Activated effector memory CD4-positive, alpha-beta T cell treated with Interleukin-2 at 50 U/mL for 16 hours (primary cell): Measurements from ENCODE around the gene PPIL4.
"Not testable (repeated sequence)": the region's sequence is repeated elsewhere in the genome, so short reads cannot be mapped to it uniquely, and the experiment has no call there.

Experiments used
- DNase-seq: peaks from one replicate; pipeline ENCODE4 v3.0.0-alpha.2; 2020

Gene PPIL4

GRCh38 chr6:149483334-149483725 is 62.5 kb downstream of the PPIL4 start:
- DNase-seq, result no peak

DNA sequence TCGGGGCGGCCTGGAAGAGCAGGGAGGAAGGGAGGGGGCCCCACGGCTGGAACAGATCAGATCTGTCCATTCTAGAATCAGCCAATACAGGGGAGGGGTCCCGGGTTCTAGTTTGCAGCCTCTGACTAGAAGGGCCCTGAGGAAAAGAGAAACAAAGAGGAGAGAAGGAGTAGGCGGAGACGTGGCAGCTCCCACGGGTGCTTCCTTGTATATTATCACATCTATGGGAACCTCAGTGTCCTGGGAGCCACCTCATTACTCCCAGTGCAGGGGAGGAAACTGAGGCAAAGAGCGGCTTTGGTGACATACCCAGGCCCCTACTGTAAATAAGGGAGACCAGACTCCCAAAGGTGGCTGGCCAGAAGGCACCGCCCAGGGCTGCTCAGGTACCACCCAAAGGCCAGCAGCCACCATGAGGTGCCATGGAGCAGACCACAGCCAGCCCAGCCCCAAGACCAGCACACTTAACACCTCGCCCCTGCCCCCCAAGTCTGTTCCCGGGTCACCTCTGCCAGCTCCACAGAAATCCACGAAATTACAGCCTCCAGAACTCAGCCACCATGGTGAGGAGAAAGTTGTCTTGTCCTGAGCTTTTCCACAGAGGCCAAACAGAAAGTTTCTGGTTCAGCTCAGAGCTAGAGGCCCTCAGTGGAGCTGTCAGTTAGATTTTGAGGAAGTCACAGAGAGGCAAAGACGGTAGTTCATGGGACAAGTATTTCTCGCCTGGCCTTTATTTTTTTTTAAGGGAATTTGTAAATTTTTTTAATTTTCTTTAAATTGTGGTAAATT is 63.1 kb downstream of the PPIL4 start:
- no peak for DNase-seq

DNA sequence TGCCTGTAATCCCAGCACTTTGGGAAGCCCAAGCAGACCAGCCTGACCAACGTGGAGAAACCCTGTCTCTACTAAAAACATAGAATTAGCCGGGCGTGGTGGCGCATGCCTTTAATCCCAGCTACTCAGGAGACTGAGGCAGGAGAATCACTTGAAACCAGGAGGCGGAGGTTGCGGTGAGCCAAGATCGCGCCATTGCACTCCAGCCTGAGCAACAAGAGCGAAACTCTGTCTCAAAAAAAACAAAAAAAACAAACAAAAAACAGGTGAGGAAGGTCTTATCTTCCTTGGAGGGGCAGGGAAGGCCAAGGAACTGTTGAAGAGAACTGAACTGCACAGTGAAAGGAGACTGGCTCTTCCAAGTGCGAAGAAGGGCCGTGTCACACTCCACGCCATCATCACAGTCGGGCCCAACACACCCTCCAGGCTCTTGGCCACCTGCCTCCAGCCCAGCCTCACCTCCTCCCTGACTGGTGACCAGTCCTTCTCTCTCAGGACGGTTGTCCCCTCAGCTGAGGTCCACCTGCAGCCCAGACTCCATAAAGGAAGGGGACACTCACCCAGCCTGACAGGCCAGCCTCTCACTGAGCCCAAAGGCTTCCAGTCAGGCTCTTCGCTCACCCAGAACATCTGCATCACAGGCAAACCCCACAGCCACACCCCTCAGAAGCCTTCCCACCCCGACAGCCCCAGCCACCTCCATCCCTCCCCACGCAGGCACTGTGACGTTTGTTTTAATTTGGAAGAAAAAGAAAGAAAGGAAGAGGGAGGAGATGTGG is 65.2 kb downstream of the PPIL4 start:
- no peak for DNase-seq

DNA sequence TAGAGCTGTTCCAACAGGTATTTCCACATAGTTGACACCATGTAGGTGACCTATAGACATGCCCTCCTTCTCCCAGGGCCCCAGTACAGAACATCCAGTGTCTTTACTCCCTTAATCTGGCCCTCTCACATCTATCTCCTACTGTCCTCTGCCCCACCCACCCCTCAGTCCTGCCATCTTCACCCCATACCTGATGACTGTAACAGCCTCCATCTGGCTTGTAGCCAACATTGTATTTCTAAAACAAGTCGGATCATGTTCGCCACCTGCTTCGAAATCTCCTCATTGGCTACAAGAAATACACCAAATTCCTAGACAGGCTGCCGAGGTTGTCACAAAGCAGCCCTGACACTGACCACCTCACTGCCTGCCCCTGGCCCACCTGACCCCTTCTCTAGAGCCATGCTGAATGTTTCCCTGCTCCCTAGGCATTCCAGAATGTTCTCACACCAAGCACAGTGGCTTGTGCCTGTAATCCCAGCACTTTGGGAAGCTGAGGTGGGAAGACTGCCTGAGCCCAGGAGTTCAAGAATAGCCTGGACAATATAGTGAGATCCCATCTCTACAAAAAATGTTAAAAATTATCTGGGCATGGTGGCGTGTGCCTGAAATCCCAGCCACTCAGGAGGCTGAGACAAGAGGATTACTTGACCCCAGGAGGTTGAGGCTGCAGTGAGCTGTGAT is 67.1 kb downstream of the PPIL4 start:
- no peak for DNase-seq

DNA sequence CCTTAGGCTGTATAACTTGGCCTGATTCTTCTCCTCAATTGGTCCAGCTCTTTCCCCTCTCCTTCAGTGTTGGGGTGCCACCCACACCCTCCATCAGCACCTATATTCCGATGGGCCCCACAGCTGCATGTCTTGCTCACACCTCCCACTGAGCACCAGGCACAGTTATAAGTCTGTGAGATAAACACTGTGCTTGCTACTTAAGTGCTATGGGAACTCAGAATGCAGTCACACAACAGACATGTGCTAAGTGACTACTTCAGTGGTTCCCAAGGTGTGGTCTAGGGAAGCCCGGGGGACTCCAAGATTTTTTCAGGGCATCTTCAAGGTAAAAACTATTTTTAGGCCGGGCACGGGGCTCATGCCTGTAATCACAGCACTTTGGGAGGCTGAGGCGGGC is 68.3 kb downstream of the PPIL4 start:
- DNase-seq, result no peak

DNA sequence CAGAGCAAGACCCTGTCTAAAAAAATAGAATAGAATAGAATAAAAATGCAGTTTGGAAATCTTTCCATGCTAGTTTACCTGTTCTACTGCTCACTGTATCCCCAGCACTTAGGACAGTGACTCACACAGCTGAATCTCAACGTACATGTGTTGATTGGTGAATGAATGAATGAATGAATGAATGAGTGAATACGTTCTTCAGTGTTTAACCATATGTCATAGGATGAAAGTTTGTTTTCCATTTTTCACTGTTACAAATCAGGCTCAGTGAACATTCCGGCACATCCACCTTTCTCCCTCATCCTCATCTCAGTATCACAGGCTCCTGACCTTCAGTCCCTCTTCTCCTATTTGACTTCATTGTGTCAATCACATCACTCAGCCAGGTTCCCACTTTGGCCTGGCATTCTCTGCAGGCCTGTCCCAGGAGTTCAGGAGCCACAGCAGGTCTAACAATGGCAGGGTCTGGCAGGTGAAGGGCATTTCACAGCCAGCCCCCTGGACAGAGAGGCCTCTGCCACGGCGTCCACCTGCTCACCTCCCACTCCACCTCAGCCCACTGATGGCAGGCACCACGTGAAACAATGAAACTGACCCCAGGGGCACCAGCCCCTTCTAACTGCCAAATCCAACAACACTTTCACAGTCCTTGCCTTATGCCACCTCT is 68.9 kb downstream of the PPIL4 start:
- no peak for DNase-seq

DNA sequence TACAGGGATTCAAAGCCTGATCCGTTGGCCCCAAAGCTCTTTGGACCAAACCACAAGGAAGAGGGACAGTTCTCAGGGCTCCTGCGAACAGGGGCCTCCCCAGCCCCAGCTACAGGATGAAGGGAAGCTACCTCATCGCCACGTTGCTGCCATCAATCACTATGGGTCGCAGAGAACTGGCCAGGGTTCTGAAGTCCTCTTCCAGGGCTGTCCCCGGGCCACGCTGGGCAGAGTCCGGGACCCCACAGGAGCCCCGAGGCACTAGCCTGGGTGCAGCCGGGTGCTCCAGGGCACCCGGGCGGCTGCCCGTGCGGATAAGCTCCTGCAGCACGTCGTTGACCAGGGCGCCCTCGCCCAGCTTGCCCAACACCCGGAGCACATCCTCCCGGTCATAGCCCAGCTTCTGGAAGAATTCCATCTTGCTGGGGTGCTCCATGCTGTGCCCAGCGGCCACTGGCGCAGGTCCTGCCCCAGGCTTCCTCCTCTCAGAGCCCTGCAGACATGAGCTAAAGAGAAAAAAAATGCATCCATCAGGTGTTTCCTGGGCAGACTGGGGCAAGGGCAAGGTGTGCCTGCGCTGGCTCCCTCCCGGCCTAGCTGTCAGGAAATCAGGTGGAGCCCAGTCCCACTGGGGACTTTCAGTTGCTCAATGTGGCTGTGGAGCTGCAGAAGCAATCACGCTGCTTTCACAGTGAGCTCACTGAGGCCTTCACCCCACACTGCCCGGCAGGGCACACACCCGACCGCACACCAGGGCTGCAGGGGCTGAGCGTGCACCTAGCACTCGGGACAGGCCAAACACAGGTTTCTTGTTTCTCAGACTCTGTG is 71.5 kb downstream of the PPIL4 start:
- no peak for DNase-seq

- no peak for DNase-seq
These were observed 72.5 kb downstream of the PPIL4 start for GRCh38 chr6:149473080-149474052.

DNA sequence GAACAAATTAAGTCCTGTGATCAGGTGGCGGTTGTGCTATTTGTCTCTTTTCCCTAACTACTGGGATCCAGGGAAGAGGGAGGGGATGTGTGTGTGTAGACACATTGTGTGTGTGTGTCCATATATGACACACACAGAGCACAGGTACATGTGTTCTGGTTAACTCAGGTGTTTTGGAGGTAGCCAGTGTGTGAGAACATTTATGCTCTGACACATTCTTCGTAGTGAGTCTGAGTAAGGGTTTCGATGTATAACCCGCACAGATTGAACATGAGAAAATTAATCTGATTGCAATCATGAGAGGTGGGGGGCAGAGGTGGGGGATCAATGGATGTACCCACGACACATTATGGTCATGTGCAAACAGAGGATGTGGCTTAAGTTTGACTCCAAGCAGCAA is 73.6 kb downstream of the PPIL4 start:
- no peak for DNase-seq

DNA sequence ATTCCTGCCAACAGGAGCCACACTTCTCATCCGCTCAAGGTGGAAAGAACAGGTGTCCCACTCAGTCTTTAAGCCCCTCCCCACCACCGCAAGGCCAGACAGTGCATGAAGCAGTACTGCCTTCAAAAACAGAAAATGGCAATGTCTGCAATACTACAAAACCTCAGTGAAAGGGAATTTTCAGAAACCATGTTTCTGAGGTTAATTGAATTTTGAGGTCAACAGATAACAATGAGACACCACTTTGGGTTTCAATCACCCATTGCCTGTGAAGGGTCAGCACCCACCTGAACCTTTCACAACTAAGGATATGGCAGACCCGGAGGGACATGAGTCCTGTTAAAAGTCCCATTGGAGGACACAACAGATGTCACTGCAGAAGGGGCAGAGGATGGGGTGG is 74.0 kb downstream of the PPIL4 start:
- no peak for DNase-seq

GRCh38 chr6:149470948-149471347 is 74.9 kb downstream of the PPIL4 start:
- no peak for DNase-seq

DNA sequence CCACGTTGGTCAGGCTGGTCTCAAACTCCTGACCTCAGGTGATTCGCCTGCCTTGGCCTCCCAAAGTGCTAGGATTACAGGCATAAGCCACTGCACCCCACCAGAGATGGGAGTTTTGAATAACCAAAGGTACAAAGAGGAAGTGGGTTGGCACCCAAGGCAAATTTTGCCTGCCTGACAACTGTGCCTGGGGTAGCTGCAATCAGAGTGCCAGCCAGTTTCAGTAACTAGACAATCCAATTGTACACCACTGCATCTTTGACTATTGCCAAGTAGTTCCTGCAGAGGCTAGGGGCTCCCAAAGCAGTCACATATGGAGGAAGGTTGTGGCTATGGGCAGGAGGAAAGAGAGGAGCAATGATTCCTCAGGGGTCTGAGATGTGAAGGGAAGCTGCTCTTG is 77.7 kb downstream of the PPIL4 start:
- DNase-seq, result no peak

DNA sequence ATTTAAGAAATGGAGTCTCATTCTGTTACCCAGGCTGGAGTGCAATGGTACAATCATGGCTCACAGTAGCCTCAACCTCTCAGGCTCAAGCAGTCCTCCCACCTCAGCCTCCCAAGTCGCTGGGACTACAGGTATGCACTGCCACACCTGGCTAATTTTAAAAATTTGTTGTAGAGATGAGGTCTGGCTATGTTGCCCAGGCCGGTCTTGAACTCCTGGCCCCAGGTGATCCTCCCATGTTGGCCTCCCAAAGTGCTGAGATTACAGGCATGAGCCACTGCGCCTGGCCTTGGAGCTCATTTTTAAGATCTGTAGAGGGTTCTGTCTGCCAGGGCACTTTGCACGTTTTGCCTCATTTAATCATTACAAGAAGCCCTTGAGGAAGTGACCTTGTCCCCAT is 78.6 kb downstream of the PPIL4 start:
- no peak for DNase-seq

- no peak for DNase-seq
These were observed 81.4 kb downstream of the PPIL4 start for GRCh38 chr6:149464411-149464810.

GRCh38 chr6:149463781-149464180 is 82.1 kb downstream of the PPIL4 start:
- no peak for DNase-seq

- not testable (repeated sequence) for DNase-seq
These were observed 83.1 kb downstream of the PPIL4 start for GRCh38 chr6:149462712-149463111.

DNA sequence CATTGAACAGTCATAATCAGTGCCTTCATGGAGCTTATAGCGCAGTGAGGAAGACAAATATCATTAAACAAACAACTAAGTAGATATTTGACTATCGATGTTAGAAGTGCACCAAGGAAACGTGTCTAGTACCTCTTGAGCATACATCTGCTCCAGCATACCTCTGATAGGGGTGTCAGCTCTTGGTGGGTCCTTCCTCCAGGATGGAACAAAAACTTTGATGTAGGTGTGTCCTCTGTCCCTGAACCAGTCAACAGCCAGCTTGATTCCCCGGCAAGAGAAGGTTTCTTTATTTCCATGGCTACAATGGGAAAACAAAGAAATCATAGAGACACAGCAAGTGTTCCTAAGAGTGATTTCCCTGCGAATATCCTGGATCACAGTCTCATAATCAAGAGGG is 84.2 kb downstream of the PPIL4 start:
- no peak for DNase-seq

GRCh38 chr6:149460249-149460648 is 85.6 kb downstream of the PPIL4 start:
- DNase-seq, result not testable (repeated sequence)

DNA sequence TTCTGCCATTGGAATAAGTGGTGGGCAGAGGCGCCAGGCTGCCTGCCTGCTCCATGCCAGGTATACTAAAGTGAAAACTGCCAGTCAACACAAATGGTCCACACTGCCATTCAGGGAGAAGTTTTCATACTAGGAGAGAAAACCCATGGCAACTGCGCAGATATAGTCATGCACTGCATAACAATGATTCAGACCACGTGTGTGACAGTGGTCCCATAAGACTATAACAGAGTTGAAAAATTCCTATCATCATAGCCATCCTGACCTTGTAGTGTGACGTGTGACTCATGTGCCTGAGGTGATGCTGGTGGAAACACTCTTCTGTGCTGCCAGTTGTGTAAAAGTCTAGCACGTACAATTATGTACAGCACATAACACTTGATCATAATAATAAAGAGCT is 86.1 kb downstream of the PPIL4 start:
- DNase-seq, result no peak

DNA sequence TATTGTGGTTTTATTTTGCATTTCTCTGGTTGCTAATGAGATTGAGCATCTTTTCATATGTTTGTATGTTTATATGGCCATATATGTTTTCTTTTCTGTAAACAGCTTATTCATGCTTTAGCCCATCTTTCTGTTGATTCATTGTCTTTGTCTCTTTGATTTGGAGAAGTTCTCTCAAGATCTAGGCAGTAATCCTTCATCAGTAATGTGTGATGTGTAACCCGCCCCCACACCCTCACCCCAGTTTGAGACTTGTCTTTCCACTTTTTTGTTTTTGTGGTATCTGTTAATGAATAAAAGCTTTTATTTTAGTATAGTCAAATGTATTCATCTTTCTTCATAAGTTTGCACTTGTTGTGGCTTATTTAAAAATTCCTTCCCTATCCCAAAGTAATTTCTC is 87.0 kb downstream of the PPIL4 start:
- no peak for DNase-seq

DNA sequence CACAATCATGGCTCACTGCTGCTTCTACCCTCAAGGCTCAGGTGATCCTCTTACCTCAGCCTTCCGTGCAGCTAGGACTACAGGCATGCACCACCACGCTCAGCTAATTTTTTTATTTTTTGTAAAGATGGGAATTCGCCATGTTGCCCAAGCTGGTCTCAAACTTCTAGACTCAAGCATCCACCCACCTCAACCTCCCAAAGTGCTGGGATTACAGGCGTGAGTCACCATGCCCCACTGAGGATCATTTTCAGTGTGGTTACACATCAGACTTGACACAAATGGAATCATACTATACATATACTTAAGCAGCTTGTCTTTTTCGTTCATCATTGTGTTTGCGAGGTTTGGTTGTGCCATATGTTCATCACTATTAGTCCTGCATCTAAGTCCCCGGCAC is 87.6 kb downstream of the PPIL4 start:
- DNase-seq, result no peak
